ENCODE data around the gene INSM2. TPM values are rescaled to one million over a fixed set of nuclear protein-coding genes. Genes with fewer than 3 reads are reported as not detected.

Gene INSM2
- total RNA-seq, 1 experiment from 2014 or later = not detected

DNA sequence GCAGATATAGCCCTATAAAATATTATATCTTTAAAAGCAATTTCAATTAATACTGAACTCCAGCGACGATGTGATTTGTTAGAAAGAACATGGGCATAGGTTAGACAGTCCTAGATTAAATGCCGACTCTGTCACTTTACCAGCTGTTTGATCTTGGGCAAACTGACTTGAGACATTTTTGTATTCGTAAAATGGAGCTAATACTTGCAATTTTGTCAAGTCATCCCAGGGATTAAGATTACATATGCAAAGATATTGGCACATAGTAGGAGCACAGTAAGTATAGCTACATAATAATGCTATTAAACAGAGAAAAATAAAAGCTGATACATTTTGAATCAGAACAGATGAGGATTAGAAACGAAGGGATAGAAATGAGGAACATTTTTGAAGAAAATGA lies 9.0 kb downstream of the INSM2 start:
- DNase-seq = no peak
- Mint-ChIP-seq H3K4me1 (ENCODE audit: low read depth, unreplicated experiment) (no peaks in the 10 kb centered on the region), H3K27ac (ENCODE audit: unreplicated experiment) (no peak overlapping the region), H3K9me3 (ENCODE audit: low read depth, unreplicated experiment) (no peaks in the 10 kb centered on the region), H3K36me3 (ENCODE audit: insufficient read depth, unreplicated experiment) (no peaks in the 10 kb centered on the region), H3K27me3 (ENCODE audit: unreplicated experiment) (no peaks in the 10 kb centered on the region), H3K4me3 (ENCODE audit: low read depth, unreplicated experiment) (no peak overlapping the region)
- TF ChIP-seq, protein P1, sequence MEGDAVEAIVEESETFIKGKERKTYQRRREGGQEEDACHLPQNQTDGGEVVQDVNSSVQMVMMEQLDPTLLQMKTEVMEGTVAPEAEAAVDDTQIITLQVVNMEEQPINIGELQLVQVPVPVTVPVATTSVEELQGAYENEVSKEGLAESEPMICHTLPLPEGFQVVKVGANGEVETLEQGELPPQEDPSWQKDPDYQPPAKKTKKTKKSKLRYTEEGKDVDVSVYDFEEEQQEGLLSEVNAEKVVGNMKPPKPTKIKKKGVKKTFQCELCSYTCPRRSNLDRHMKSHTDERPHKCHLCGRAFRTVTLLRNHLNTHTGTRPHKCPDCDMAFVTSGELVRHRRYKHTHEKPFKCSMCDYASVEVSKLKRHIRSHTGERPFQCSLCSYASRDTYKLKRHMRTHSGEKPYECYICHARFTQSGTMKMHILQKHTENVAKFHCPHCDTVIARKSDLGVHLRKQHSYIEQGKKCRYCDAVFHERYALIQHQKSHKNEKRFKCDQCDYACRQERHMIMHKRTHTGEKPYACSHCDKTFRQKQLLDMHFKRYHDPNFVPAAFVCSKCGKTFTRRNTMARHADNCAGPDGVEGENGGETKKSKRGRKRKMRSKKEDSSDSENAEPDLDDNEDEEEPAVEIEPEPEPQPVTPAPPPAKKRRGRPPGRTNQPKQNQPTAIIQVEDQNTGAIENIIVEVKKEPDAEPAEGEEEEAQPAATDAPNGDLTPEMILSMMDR (IDR thresholded peaks at IDR 0.05; ENCODE audit: unreplicated experiment) = no peak
- intact Hi-C loops (cut with micrococcal nuclease; ENCODE audit: unreplicated experiment) = no loop called here
- CTCF ChIA-PET = interaction anchor here (0.8 kb wide), 1 partner anchor 10 kb away, joined by 3 read pairs; no protein-coding TSS in a partner anchor
- no TSS peak for BruUV-seq (replicated peaks)

DNA sequence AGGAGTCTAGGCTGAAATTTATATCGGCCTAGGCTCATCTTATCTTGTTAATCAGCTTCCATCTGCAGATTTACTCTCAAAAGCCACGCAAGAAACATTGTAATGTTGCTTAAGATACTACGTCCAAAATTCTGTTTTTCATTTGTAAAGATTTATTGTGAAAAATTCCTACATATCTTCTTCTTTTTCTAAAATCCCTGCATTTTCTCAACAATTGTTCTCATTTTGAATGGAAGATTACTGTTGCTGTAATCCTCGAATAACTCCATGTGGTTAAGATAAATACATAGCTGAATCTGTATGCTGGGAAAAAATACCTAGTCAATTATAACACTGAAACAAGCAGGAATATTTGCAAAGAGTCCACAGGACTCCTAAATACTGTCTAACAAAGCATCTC lies 15.6 kb downstream of the INSM2 start:
- no peaks in the 10 kb centered on the region for H3K36me3 Mint-ChIP-seq (ENCODE audit: insufficient read depth, unreplicated experiment)
- H3K9me3 Mint-ChIP-seq (ENCODE audit: low read depth, unreplicated experiment) = no peaks in the 10 kb centered on the region
- H3K4me3 Mint-ChIP-seq (ENCODE audit: low read depth, unreplicated experiment) = no peak overlapping the region
- CTCF ChIA-PET = no interaction called here
- no peak for DNase-seq
- intact Hi-C loops (cut with micrococcal nuclease; ENCODE audit: unreplicated experiment) = no loop called here
- no peak overlapping the region for H3K27ac Mint-ChIP-seq (ENCODE audit: unreplicated experiment)
- TF ChIP-seq, protein P1 (IDR thresholded peaks at IDR 0.05; ENCODE audit: unreplicated experiment) = no peak
- no peaks in the 10 kb centered on the region for H3K4me1 Mint-ChIP-seq (ENCODE audit: low read depth, unreplicated experiment)
- no peaks in the 10 kb centered on the region for H3K27me3 Mint-ChIP-seq (ENCODE audit: unreplicated experiment)
- BruUV-seq (replicated peaks) = no TSS peak

DNA sequence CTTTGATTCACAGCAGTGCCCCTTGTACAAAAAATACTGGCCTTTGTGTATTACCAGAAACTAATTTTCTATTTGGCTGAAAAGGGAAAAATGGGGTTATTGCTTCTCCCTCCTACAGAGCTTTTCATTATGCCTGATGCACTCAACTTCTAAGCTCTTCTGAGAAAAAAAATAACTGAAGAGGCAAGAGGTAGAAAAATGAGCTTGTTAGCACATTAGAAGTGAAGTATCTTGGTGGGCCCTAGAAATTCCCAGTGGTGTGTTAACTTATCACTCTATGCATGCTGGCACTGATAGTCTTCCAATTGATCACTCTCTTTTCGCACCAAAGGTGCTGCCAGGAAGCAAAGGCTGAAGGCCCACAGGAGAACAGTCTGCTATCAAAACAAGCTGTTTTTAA lies 17.1 kb downstream of the INSM2 start:
- CTCF ChIA-PET = interaction anchor here (0.6 kb wide), 1 partner anchor 1657 kb away, joined by 5 read pairs; no protein-coding TSS in a partner anchor
- H3K27ac Mint-ChIP-seq (ENCODE audit: unreplicated experiment) = no peak overlapping the region
- BruUV-seq (replicated peaks) = no TSS peak
- no peaks in the 10 kb centered on the region for H3K4me1 Mint-ChIP-seq (ENCODE audit: low read depth, unreplicated experiment)
- no peaks in the 10 kb centered on the region for H3K36me3 Mint-ChIP-seq (ENCODE audit: insufficient read depth, unreplicated experiment)
- TF ChIP-seq, protein P1 (IDR thresholded peaks at IDR 0.05; ENCODE audit: unreplicated experiment) = no peak
- no peaks in the 10 kb centered on the region for H3K9me3 Mint-ChIP-seq (ENCODE audit: low read depth, unreplicated experiment)
- H3K4me3 Mint-ChIP-seq (ENCODE audit: low read depth, unreplicated experiment) = no peak overlapping the region
- DNase-seq = no peak
- intact Hi-C loops (cut with micrococcal nuclease; ENCODE audit: unreplicated experiment) = no loop called here
- no peaks in the 10 kb centered on the region for H3K27me3 Mint-ChIP-seq (ENCODE audit: unreplicated experiment)

DNA sequence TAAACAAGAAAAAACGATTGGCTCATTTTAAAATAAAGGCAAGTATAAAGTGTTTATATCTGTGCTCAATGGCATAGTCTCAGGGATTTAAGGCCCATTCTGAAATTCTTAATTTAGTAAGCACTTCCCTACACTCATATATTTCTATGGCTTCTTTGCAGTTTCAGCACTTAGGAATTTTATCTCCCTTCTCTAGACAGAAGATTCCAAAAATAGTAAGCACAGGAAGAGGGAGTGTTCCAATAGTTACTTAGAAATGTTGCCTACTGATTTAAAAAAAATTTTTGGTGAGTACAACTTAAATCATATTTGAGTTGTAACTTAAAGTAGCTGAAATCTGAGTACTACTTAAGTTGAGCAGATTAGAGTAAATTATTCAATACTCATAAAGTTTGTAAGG lies 19.8 kb downstream of the INSM2 start:
- Mint-ChIP-seq H3K4me1 (ENCODE audit: low read depth, unreplicated experiment) (no peaks in the 10 kb centered on the region), H3K27ac (ENCODE audit: unreplicated experiment) (no peak overlapping the region), H3K27me3 (ENCODE audit: unreplicated experiment) (no peaks in the 10 kb centered on the region), H3K36me3 (ENCODE audit: insufficient read depth, unreplicated experiment) (no peaks in the 10 kb centered on the region), H3K4me3 (ENCODE audit: low read depth, unreplicated experiment) (no peak overlapping the region), H3K9me3 (ENCODE audit: low read depth, unreplicated experiment) (no peaks in the 10 kb centered on the region)
- no TSS peak for BruUV-seq (replicated peaks)
- DNase-seq = no peak
- CTCF ChIA-PET = no interaction called here
- TF ChIP-seq, protein P1 (IDR thresholded peaks at IDR 0.05; ENCODE audit: unreplicated experiment) = no peak
- intact Hi-C loops (cut with micrococcal nuclease; ENCODE audit: unreplicated experiment) = no loop called here
